ENCODE measurements around the gene HEATR5A. TPM values are rescaled to one million over a fixed set of nuclear protein-coding genes. Genes with fewer than 3 reads are reported as not detected.

Gene HEATR5A
- total RNA-seq, 4 donors from 2014 or later, result 14.2 to 26.6 (median 17.0) TPM

DNA sequence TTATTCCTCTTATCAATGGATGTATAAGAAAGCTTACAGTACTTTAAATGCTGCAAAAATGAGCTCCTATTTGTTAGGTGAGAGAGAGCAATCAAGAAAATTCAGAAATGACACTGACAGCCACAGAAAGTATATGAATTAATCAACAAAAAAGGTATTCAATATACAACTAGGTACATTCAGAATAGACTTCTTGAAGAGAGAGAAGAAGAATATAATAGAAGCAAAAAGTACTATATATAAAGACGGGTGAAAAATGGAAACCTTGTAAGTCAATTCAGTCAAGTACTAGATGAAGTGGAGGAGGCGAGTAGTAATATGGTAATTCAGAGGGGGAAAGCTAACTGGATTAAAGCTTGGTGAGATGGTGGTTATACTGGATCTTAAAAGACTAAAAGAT is 74.3 kb downstream of the HEATR5A start:
- no peak overlapping the region for H3K27ac ChIP-seq
- no peaks in the 10 kb centered on the region for H3K9me3 ChIP-seq
- no peak overlapping the region for H3K4me3 ChIP-seq
- H3K4me1 ChIP-seq, result no peaks in the 10 kb centered on the region
- 72 to 96% methylated on average over 2 of the region's 2 CpGs for WGBS, 2 donors
- TF ChIP-seq POLR2A (IDR thresholded peaks at IDR 0.05), result no peak
- TF ChIP-seq, protein P1, sequence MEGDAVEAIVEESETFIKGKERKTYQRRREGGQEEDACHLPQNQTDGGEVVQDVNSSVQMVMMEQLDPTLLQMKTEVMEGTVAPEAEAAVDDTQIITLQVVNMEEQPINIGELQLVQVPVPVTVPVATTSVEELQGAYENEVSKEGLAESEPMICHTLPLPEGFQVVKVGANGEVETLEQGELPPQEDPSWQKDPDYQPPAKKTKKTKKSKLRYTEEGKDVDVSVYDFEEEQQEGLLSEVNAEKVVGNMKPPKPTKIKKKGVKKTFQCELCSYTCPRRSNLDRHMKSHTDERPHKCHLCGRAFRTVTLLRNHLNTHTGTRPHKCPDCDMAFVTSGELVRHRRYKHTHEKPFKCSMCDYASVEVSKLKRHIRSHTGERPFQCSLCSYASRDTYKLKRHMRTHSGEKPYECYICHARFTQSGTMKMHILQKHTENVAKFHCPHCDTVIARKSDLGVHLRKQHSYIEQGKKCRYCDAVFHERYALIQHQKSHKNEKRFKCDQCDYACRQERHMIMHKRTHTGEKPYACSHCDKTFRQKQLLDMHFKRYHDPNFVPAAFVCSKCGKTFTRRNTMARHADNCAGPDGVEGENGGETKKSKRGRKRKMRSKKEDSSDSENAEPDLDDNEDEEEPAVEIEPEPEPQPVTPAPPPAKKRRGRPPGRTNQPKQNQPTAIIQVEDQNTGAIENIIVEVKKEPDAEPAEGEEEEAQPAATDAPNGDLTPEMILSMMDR (IDR thresholded peaks at IDR 0.05), result no peak
- no peak for DNase-seq
- H3K27me3 ChIP-seq, result no peaks in the 10 kb centered on the region
- peaks cover 0 to 94% (median 20%) of the 10 kb centered on the region in 3 donors for H3K36me3 ChIP-seq
- intact Hi-C loops (cut with DNase I), result no loop called here

DNA sequence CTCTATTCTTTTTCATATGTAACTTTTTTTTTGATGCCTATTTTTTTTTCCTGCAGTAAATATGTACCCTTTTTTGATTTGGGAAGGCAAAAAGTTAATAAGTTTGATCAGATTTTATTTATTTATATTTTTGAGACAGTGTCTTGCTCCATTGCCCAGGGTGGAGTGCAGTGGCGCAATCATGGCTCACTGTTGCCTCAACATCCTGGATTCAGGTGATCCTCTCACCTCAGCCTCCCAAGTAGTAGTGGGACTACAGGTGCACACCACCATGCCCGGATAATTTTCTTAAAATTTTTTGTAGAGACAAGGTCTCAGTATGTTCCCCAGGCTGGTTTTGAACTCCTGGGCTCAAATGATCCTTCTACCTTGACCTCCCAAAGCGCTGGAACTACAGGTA is 79.1 kb downstream of the HEATR5A start:
- WGBS, 2 donors, result 95 to 98% methylated on average over 3 of the region's 3 CpGs
- H3K4me1 ChIP-seq, result peaks cover 0 to 9% (median 0%) of the 10 kb centered on the region in 3 donors
- DNase-seq, result no peak
- peaks cover 0 to 79% (median 9%) of the 10 kb centered on the region in 3 donors for H3K36me3 ChIP-seq
- no peaks in the 10 kb centered on the region for H3K9me3 ChIP-seq
- H3K27me3 ChIP-seq, result no peaks in the 10 kb centered on the region
- H3K27ac ChIP-seq, result no peak overlapping the region
- no peak overlapping the region for H3K4me3 ChIP-seq
- intact Hi-C loops (cut with DNase I), result no loop called here
- TF ChIP-seq, protein P1 (IDR thresholded peaks at IDR 0.05), result no peak
- TF ChIP-seq POLR2A (IDR thresholded peaks at IDR 0.05), result no peak

DNA sequence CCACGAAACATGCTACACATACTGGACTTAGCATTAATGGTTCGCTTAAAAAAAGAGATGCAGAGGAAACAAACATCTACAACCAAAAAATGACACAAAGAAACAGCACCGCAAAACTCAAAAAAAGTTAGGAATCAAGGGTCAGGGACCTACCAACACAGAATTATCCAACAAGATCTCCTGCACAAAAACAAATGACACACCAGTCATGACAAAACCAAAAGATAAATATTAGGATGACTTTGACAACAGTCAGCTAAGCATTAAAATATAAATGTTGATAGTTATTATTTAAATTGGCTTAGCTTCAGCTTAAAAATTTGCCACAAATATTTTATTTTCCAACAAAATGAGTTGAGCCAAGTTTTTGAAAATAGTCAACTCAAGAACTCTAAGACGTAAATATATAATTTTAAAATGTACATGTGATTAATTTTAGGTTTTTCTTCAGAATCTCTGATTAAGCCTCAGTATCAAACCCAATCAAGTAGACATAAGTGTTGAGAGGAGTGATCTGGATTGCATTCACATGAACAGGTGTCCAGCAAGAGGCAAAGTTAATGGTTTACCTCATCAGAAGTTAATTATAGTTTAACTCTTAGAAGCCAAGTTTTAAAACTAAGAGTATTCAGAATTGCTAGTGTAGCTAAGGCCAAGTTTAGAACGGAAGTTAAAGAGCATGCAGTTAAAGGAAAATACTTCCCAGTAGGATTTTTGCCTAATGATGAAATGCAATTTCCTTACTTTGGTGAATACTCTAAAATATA is 79.9 kb downstream of the HEATR5A start:
- intact Hi-C loops (cut with DNase I), result no loop called here

DNA sequence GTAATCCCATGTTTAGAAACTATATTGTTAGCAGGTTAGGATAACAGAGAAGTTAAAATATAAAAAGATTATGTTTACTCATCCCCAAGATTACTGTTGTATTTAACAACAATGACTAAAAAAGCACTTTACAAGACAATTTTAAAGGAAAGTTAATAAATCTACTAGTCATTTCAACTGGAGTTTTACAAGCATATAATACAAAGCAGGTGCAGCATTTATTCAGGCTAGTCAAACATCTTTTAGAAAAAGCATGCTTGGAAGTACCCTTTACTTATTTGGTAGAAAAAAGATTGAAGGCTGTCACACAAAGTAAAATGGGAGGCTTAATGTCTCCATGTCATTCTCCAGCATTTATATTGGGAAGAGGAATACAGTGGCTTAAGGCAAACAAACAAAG is 80.6 kb downstream of the HEATR5A start:
- peaks cover 0 to 11% (median 0%) of the 10 kb centered on the region in 3 donors for H3K4me1 ChIP-seq
- H3K9me3 ChIP-seq, result no peaks in the 10 kb centered on the region
- no peaks in the 10 kb centered on the region for H3K27me3 ChIP-seq
- peaks cover 0 to 70% (median 5%) of the 10 kb centered on the region in 3 donors for H3K36me3 ChIP-seq
- TF ChIP-seq POLR2A (IDR thresholded peaks at IDR 0.05), result no peak
- TF ChIP-seq, protein P1 (IDR thresholded peaks at IDR 0.05), result no peak
- DNase-seq, result no peak
- H3K4me3 ChIP-seq, result no peak overlapping the region
- intact Hi-C loops (cut with DNase I), result no loop called here
- H3K27ac ChIP-seq, result no peak overlapping the region

More for the DNA sequence above, 79.9 kb downstream of the HEATR5A start:
- 53 to 82% methylated on average over 5 of the region's 5 CpGs for WGBS, 2 donors
- Histone ChIP-seq H3K27ac (no peak overlapping the region), H3K4me1 (peaks cover 0 to 11% (median 0%) of the 10 kb centered on the region in 3 donors), H3K4me3 (no peak overlapping the region), H3K36me3 (peaks cover 0 to 72% (median 9%) of the 10 kb centered on the region in 3 donors), H3K9me3 (no peaks in the 10 kb centered on the region), H3K27me3 (no peaks in the 10 kb centered on the region)
- TF ChIP-seq, protein P1 (IDR thresholded peaks at IDR 0.05), result no peak
- TF ChIP-seq POLR2A (IDR thresholded peaks at IDR 0.05), result no peak
- DNase-seq, result no peak

DNA sequence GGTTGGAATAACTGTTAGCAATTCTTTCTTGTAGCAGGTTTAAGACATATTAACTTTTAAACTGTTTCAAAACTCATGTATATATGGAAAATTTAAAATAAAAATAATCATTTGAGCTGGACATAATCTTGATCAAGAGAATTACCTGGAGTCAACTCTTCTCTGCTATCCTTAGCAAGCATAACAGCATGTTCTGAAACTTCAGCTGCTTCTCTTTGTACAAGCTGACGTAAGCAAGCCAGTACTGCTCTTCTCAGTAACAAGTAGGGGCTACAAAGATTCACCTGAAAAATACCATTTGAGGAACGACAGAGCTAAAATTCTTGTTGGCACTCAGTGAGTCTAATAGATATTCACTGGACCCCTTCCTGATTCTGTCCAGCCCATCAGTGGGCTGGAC is 83.0 kb downstream of the HEATR5A start:
- TF ChIP-seq, protein P1 (IDR thresholded peaks at IDR 0.05), result no peak
- no peak for TF ChIP-seq POLR2A (IDR thresholded peaks at IDR 0.05)
- Histone ChIP-seq H3K36me3 (peaks cover 0 to 73% (median 0%) of the 10 kb centered on the region in 3 donors), H3K27ac (peak overlapping the region in 3 of 4 donors; percentile 9 to 47 (median 33)), H3K27me3 (no peaks in the 10 kb centered on the region), H3K4me1 (peaks cover 0 to 11% (median 0%) of the 10 kb centered on the region in 3 donors), H3K9me3 (no peaks in the 10 kb centered on the region), H3K4me3 (no peak overlapping the region)
- no peak for DNase-seq
- intact Hi-C loops (cut with DNase I), result no loop called here
- 81 to 100% methylated on average over 2 of the region's 2 CpGs for WGBS, 2 donors

All from esophagus squamous epithelium (tissue), 5 donors.